Ishikawa (cell line): ENCODE measurements around the gene ESPNL.

Source experiments
- CEBPB ChIP-seq: IDR thresholded peaks from 2 replicates; pipeline ENCODE4 v1.6.1; 2012
- EP300 ChIP-seq: IDR thresholded peaks from 2 replicates; pipeline ENCODE4 v1.6.1; 2012; ENCODE audit warnings: borderline replicate concordance
- NFIC ChIP-seq: IDR thresholded peaks from 2 replicates; pipeline ENCODE4 v1.6.1; 2012
- TCF12 ChIP-seq: IDR thresholded peaks from 2 replicates; pipeline ENCODE4 v1.6.1; 2012; ENCODE audit warnings: low read depth

DNA sequence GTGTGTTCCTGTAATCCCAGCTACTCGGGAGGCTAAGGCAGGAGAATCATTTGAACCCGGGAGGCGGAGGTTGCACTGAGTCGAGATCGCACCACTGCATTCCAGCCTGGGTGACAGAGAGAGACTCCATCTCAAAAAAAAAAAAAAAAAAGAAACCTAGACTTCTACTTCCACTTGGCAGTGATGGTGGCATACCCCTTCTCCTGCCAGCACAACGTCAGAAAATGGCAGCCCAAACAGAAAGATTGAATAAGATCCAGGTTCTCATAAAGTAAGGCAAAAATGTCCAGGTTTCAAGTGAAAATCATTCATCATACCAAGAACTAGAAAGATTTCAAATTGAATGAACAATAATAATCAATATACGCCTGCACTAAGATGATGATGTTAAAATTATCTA lies 15.4 kb upstream of the ESPNL start:
- TF ChIP-seq CEBPB, result no peak
- no peak for TF ChIP-seq NFIC
- no peak for TF ChIP-seq TCF12
- no peak for TF ChIP-seq EP300
